Frontal cortex (tissue), 4 donors: Measurements from ENCODE around the gene GPAM. TPM values are rescaled to one million over a fixed set of nuclear protein-coding genes. Genes with fewer than 3 reads are reported as not detected.
"Not testable (repeated sequence)": the region's sequence is repeated elsewhere in the genome, so short reads cannot be mapped to it uniquely, and the experiment has no call there.

Source experiments
- DNase-seq, 2 donors: peaks; one replicate each; pipeline ENCODE4 v3.0.0; 2012; ENCODE audit warnings: low spot score in 2 of 2
- FAIRE-seq: peaks from 2 replicates; lab custom pipeline; 2012; peaks lifted over from hg19 to GRCh38; lab: Jason Lieb, UNC
- total RNA-seq: library from RNA; depleted of rRNA; stranded (reverse); fragments of >200 nt; gene quantifications from one replicate; pipeline ENCODE4 v1.2.3, GENCODE V29; 2014
- donor health status: control.
- donor health status: control.
- donor health status: control.

Gene GPAM
- total RNA-seq, 1 donor from 2014 or later = 51.0 TPM

DNA sequence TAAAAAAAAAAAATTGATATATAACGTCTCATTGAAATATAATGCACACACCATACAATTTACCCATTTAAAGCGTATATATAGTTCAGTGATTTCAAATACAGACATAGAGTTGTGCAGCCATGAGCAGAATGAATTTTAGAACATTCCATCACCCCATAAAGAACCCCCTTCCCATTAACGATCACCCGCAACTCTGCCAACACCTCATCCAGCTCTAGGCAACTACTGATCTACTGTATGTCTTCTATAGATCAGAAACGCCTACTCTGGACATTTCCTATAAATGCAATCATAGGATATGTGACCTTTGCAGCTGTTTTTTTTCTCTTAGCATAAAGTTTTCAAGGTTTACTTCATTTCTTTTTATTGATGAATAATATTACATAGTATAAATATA lies 33.4 kb upstream of the GPAM start:
- FAIRE-seq = no peak

DNA sequence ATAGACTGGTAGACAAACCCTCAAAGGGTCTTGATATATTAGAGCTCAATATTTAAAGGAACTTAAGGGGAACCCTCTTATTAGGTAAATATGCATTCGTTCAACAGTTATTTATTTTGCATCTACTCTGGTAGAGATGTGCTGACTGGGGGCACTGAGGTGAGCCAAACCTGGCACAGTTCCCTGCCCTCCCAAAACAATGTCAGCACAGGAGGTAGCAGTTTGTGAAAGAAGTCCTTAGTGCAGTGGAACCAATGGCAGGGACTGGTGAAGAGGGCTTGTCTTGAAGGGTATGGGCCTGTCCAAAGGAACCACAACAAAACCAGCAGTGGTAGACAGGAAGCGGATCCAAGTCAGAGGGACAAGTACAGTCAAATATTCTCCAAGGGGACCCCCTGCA lies 32.6 kb upstream of the GPAM start:
- DNase-seq (no peak), FAIRE-seq (no peak)

More for the DNA sequence above, 33.4 kb upstream of the GPAM start:
- no peak for DNase-seq

DNA sequence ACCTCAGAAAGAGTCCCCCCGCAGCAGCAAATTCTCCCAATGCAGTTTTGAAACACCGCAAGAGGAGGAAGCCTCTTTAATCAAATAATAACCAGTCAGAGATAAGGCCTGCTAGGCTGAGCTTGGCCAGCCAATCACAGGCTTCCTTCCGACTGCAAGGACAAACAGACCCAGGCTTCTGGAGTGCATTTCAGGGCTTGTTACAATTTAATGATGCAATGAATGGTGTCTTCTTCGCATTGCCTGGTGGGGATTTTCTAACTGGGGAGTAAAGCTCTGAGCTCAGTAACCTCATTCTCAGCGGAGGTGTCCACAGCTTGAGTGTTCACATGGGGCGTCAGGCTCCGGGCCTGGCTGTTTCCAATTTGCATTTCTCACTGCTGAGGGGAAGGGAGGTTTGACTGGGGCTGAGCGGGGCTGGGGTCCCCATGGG lies 31.8 kb upstream of the GPAM start:
- DNase-seq (no peak), FAIRE-seq (no peak)

- DNase-seq (no peak), FAIRE-seq (no peak)
Observed at GRCh38 chr10:112214298-112214926, 30.8 kb upstream of the GPAM start.

DNA sequence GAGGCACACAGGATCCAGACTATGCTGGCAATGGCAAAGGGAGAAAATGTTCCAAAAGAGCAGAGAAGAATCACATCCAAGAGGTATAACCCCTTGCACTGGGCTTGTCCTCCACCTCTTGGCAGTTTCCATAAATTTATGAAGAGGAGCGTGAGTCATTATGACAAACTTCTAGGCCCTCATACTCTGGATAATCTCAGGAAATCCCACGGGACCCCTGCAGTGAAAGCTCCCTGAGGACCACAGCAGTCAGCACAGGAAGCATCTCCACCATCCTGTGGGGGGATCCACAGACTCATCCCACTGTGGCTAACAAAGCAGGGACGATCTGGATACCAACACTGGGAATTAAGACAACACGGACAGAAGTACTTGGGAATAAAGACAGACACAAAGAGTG lies 30.3 kb upstream of the GPAM start:
- FAIRE-seq (no peak), DNase-seq (no peak)

DNA sequence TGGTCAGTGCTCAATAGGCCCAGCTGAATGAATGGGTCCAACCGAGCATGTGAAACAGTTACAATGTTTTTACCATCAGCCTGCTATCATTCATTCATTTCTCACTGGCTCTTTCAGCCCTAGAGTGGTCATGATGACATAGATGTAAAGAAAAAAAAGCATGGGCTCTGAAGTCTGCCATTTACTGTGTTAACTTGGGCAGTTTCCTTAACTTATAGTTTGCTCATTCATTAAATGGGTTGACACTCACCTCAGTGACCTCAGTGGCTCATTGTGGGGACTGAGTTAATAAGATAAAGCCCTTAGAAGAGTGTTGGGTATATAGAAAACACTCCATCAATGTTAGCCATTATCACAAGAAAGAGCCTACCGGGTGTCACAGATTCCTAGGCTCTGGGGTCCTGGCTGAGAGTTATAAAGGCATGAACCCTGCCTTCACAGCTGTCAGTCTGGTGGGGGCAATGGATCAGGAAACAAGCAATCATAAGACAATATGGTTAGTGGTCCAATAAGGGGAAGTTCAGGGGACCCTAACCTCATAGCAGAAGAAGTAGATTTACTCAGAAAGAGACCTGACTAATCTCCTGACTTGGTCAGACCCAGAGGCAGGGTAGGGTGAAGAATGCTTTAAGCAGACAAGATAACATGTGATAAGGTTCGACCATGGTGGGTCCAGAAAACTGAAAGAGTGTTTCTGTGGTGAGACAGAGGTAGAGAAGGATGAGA lies 29.7 kb upstream of the GPAM start:
- DNase-seq (no peak), FAIRE-seq (no peak)

DNA sequence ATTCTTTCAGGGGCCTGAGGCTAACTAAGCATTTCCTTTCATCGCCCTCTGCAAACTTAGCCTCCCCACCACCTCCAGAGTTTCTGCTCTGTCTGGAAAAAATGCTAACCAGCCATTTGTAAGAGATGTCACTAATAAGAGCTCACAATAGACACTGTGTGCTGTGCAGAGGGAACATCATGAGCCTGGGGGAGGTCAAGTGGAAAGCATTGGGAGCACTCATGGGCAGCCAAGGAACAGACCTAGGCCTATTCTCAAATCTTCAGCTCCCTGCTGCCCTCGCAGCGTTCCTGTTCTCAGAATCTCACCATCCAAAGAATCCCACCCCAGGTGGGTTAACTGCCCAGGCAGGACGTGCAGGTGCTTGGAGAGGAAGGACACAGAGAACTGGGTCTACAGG lies 27.1 kb upstream of the GPAM start:
- DNase-seq = no peak
- no peak for FAIRE-seq

- no peak for DNase-seq
- FAIRE-seq = no peak
Observed at GRCh38 chr10:112209684-112210131, 26.1 kb upstream of the GPAM start.

DNA sequence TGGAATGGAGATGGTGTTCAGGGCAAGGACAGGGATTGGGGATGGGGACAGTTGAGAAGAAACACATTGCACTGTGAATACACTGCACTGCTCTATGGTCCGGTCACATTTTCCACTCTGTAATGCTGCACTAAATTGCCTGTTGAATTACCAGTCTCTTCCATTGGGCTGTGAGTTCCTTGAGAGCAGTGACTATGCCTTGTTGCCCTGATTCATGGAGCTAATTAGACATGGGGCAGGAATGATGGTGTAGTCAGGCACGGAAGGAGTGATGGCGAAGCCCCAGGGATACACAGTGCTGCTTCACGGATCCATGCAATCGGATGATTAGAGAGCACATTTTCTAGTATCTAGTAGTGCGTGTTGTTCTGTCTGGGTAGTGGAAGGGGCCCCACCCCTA lies 25.4 kb upstream of the GPAM start:
- FAIRE-seq (no peak), DNase-seq (no peak)

GRCh38 chr10:112208292-112208691 lies 24.7 kb upstream of the GPAM start:
- FAIRE-seq = no peak

DNA sequence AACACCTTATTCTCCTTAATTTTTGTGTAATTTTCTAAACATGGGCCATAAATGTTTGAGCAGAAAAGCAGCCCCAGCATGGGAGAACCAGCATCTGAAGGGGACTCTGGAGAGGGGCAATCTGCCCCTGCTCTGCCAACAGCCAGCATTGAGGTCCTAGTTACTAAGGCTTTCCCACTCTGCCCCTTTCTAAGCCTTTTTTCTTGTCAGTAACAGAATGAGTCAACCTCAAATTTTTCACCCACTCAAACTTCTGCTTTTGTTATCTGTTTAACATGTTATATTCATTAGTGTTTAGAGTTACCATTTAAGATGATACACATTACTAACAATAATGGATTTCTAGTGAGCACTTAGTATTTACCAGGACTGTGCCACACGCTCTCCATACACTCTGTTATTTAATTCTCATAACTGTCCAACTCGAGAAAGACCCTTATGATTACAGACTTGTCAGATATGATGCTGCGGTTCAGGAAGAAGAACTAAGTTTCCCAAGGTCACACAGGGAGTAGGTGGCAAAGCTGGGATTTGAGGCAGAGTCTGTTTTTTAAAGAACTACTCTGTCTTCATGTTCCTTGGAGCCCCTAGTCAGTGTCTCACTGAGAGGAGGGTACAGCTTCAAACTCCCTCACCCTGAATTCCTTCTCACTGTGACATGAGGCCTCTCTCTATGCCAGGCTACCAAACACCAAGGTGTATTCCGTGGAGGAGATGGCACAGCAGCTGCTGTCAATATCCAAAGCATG lies 19.9 kb upstream of the GPAM start:
- DNase-seq (no peak), FAIRE-seq (no peak)

More at GRCh38 chr10:112208292-112208691, 24.7 kb upstream of the GPAM start:
- no peak for DNase-seq

DNA sequence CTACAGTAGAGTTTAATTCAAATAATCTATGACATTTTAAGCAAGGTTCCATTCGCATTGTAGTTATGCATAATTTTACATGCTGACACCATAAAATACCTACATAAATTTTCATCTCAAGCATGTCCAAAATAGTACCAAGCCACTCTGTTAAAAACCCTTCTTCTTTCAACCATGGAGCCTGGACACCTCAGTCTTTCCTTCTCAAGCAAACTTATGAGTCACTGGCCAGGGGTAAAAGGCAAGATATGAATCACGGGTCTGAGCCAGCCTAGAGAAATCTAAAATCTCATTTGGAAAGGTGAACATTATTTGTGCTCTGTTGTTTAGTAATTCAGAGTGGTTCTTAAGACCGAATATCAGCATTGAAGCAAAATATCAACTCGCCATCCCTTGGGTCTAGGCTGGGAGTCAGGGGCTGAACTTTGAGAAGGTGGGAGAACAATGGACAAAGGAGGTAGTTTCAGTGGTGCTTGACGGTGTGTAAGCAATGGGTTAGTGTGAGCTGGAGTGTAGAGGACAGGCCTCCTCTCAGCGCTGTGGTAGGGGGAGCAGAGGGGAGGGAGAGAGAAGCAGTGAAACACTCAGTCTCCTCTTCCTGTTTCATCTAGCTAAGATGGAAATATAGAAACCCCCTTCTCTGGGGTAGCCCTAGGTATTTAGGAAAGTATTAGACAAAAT lies 19.1 kb upstream of the GPAM start:
- DNase-seq = no peak
- no peak for FAIRE-seq

GRCh38 chr10:112202076-112202475 lies 18.5 kb upstream of the GPAM start:
- no peak for DNase-seq
- no peak for FAIRE-seq

DNA sequence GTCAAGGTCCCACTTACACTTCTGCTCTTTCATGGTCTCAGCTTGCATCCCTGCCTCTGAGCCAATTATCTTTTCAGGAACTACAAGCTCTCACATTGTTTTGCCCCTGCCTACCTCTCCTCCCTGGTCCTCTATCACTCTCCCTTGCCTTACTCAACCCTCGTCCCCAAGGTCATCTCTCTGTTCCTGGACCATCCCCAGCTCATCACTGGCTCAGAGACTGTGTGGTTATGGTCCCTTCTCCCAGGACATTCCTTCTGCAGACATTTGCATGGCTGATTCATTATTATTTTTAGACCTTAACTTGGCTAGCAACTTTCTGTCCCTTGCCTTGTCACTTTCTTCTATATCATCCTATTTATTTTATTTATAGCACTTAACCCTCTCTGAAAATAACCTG lies 17.8 kb upstream of the GPAM start:
- DNase-seq = no peak
- FAIRE-seq = no peak

DNA sequence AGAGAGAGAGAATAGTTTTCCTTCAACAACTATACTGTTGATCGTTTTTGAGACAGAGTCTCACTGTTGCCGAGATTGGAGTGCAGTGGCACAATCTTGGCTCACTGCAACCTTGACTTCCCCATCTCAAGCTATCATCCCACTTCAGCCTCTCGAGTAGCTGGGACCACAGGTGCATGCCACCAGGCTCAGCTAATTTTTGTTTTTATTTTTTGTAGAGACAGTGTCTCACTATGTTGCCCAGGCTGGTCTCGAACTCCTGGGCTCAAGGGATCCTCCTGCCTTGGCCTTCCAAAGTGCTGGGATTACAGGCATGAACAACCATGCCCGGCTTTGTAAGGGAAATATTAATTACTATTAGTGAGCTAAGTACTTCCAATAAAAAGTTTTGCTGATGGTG lies 16.7 kb upstream of the GPAM start:
- not testable (repeated sequence) for DNase-seq, FAIRE-seq

DNA sequence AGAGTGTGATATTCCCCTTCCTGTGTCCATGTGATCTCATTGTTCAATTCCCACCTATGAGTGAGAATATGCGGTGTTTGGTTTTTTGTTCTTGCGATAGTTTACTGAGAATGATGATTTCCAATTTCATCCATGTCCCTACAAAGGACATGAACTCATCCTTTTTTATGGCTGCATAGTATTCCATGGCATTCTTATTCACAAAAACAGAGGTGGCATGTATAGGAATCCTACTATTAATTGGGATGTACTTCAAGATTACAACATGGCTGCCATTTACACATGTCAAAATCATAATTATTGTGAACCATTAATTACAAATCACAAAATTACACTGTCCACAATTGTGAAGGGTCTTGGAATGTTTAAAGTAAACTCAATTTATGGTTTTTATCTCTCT lies 14.1 kb upstream of the GPAM start:
- FAIRE-seq, DNase-seq: not testable (repeated sequence)

GRCh38 chr10:112195224-112195623 lies 11.7 kb upstream of the GPAM start:
- DNase-seq = no peak
- FAIRE-seq = no peak

DNA sequence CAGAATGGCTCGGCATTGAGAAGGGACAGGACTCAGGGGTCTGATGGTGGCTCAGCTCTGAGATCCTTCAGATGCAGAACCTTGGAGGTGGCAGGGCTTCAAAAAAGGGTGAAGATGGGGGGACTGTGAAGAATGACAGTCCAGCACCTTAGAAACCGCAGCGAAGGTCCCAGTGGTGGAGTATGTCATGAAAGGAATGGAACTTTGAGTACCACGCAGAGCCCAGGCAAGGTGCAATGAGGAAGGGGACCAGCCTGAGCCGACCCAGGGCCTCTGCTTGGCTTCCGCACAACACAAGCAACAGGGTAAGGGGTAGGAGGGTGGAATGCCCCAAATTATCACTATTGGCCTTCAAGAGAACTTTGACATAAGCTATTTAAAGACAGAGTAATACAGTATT lies 8.2 kb upstream of the GPAM start:
- DNase-seq = no peak
- FAIRE-seq = no peak

DNA sequence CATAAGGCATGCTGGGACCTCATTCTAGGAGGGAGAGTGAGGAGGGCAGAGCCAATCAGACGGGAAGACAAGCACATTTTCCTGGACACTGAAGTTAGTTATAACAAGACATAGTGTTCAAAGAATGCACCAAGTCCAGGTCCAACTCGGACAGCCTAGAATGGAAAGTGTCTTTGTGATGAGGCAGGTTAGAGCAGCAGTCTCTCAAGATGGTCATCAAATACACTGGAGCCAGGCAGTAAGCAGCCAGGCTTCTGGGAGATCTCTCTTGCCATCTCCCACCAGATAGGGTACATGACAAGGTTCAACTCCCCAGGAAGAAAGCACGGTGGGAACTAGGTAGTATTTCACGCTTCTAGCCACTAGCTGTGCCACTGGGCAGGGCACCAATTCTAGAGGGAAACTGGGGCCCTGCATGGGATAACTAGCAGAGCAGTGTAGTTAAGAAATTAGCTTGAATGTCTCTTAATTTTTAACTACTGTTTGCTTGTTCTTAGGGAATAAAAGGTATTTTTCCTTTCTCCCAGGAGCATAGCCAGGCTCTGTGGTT lies 7.6 kb upstream of the GPAM start:
- FAIRE-seq = no peak
- DNase-seq = no peak

DNA sequence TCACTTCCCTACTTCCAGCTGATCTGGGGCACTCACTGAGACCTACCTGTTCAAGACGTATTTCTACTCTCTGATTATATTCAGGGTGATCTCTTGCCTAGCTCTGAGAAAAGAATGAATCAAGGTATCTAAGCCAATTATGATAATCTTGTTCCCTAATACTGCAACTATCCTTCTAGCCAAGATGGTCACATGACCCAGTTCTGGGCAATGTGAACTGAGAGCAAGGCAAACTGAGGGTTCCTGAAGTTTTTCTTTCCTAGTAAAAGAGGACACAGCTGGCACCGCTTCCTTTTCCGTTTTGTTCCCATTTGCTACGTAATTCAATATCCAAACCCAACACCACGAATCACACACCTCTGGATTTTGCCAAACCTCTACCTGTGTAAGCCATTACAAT lies 5.9 kb upstream of the GPAM start:
- DNase-seq = no peak

More for the DNA sequence above, 5.9 kb upstream of the GPAM start:
- FAIRE-seq = no peak
